RWPE1 (cell line): Measurements from ENCODE around the gene EGFLAM.

Experiments
- CTCF ChIA-PET: fragments of 350-600 bp; sonication (Branson Sonifier 250); formaldehyde crosslinking; extraction: SDS; loops from one replicate; lab custom pipeline; 2021; lab: Yijun Ruan, JAX
- POLR2A ChIA-PET: fragments of 400-600 bp; formaldehyde crosslinking; extraction: SDS; loops from one replicate; lab custom pipeline; 2020; ENCODE audit warnings: antibody characterized with exemption; ENCODE audit not compliant: low non-redundant PET; lab: Yijun Ruan, JAX
- DNase-seq: peaks from one replicate; pipeline ENCODE4 v3.0.0; 2012; ENCODE audit warnings: low spot score
- H3K27ac ChIP-seq: fragments of 450-650 bp; 2 replicates; pipeline ENCODE4 v1.5.1; 2017
- CTCF ChIP-seq: fragments of 450-650 bp; conservative IDR thresholded peaks from 2 replicates; pipeline ENCODE4 v1.5.1; 2017; ENCODE audit warnings: low read depth, mild to moderate bottlenecking

Gene EGFLAM

GRCh38 chr5:38466424-38467189, 208.2 kb downstream of the EGFLAM start:
- ChIA-PET POLR2A (no interaction called here), CTCF (no interaction called here)
- no peak for TF ChIP-seq CTCF
- H3K27ac ChIP-seq = peak overlapping the region; percentile 82
- peak; percentile 71 for DNase-seq

DNA sequence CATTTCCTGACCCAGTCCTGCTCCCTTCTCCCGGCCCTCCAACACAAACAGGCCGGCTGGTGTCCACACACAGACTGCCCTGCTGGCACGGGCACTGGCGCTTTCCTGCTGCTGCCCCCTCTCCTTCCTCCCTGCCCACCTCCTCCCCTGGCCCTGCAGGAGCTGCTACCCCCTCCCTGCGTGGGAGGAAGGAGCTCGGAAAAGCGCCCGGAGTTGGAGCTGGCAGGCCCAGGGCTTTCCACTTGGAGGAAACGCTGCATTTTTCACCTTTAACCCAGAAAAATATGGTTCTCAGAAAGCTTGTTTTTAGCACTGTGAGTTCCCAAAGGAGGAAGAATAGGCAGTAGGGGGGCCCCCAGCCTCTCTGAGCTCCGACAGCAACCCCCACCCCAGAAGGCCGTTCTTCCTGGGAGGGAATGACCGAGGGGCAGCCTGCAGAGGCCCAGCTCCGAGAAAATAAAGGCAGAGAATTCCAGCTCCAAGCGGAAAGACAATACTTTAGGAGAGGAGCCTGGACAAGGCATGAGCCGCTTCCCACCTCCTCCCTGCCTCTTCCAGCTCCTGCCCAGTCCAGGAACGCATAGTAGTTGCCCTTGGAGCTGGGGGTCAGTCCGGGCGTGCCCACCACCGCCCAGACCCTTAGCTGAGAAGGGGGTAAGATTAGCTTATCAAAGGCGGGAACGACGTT, 209.1 kb downstream of the EGFLAM start:
- H3K27ac ChIP-seq = peak overlapping the region; percentile 82
- ChIA-PET CTCF (interaction anchor here (0.6 to 1.3 kb wide), 2 partner anchors 25 to 315 kb away, joined by 3 to 5 read pairs; no protein-coding TSS in a partner anchor), POLR2A (no interaction called here)
- TF ChIP-seq CTCF = no peak
- DNase-seq = no peak

- no peak for TF ChIP-seq CTCF
- H3K27ac ChIP-seq = peak overlapping the region; percentile 82
- CTCF ChIA-PET = interaction anchor here (0.7 to 1.3 kb wide), 2 partner anchors 26 to 85 kb away, joined by 5 to 7 read pairs; no protein-coding TSS in a partner anchor
- POLR2A ChIA-PET = no interaction called here
- DNase-seq = peak; percentile 95
These were observed 209.9 kb downstream of the EGFLAM start for GRCh38 chr5:38468202-38468673.

DNA sequence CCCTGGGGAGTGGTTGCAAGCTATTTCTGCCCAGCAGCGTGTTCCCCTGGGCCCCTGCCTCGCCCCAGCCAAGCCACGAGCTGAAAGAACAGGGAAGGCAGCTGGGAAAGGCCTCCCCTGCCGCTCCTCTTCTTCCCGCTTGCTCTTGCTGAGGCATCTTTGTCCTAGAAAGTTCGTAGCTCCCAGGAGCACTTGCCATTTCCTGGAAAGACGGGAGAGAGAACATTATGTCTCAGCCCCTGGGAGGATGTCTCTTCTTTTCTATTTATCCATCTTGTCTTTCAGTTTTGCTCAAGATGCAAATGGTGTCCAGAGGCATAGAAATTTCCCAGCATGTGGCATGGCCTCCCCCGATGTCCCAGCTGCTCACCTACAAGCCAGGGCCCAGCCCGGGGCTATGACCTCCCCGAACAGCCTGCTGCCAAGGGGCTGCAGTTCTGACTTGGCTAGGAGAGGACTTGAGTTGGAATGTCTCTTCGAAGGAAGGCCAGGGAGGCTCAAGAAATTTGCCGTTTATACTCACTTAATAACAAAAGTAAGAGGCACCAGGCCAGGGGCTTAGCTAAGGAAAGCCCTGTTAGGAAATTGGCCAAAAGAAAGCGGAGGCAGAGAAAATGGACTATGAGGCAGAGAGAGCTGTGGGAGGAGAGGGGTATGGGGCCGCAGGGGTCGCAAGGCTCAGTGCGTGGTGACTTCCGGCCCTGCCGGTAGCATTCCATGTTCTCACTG, 210.8 kb downstream of the EGFLAM start:
- peak overlapping the region; percentile 82 for H3K27ac ChIP-seq
- POLR2A ChIA-PET = no interaction called here
- DNase-seq = no peak
- CTCF ChIA-PET = interaction anchor here (0.6 to 0.7 kb wide), 2 partner anchors 86 to 829 kb away, joined by 3 to 7 read pairs; no protein-coding TSS in a partner anchor
- TF ChIP-seq CTCF = no peak

DNA sequence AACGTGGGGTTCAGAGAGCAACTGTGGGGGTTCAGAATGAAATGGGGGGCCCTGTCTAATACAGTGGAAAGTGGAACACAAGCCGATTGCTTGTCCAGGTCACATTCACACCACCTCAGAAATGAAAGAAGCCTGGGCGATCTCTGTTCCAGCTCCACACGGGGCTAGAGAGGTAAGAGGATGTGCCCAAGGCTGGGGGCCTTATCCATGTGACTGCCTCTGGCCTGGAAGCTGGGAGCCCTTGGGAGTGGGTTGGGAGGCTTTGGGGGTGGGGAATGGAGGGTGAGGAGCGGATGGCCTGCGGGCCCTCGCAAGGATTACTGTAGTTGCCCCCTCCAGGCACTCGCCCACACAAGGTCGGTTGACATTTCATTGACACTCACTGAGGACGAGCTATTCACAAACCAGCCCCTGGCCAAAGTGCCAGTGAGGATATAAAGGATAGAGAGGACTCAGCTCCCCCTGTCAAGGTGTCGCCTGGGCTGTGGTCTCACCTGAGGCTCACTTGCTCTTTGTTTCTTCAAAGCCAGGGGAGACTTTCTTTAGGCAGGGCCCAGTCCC, 211.4 kb downstream of the EGFLAM start:
- ChIA-PET CTCF (interaction anchor here (0.6 to 0.7 kb wide), 2 partner anchors 340 to 828 kb away, joined by 3 read pairs; no protein-coding TSS in a partner anchor), POLR2A (no interaction called here)
- no peak for DNase-seq
- TF ChIP-seq CTCF = no peak
- H3K27ac ChIP-seq = no peak overlapping the region
